ENCODE measurements around the gene TMEM204.

The TMEM204 gene

DNA sequence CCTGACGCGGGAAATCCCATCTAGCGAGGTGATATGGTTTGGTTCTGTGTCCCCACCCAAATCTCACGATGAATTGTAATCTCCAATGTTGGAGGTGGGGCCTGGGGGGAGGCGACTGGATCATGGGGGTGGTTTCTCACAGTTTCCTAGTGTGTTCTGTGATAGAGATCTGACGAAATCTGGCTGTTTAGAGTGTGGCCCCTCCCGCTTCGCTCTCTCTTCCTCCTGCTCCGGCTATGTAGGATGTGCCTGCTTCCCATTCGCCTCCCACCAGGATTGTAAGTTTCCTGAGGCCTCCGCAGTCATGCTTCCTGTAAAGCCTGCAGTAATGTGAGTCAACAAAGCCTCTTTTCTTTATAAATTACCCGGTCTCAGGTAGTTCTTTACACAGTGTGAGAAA, 46.8 kb downstream of the TMEM204 start:
- ATAC-seq, result no peak
- TF ChIP-seq TOX (CRISPR knock-in tag; IDR thresholded peaks at IDR 0.05; ENCODE audit: borderline replicate concordance), result no peak
- no peak for TF ChIP-seq BACH2 (CRISPR knock-in tag; IDR thresholded peaks at IDR 0.05; ENCODE audit: borderline replicate concordance)
- TF ChIP-seq ZC3H10 (CRISPR knock-in tag; IDR thresholded peaks at IDR 0.05), result no peak
- TF ChIP-seq GLIS3 (CRISPR knock-in tag; IDR thresholded peaks at IDR 0.05), result no peak
- no peak for TF ChIP-seq ZFP30 (CRISPR knock-in tag; IDR thresholded peaks at IDR 0.05)
- TF ChIP-seq ISL1 (CRISPR knock-in tag; IDR thresholded peaks at IDR 0.05), result no peak
- TF ChIP-seq ZNF565 (CRISPR knock-in tag; conservative IDR thresholded peaks at IDR 0.05; ENCODE audit: low read depth), result no peak
- TF ChIP-seq, protein P1, sequence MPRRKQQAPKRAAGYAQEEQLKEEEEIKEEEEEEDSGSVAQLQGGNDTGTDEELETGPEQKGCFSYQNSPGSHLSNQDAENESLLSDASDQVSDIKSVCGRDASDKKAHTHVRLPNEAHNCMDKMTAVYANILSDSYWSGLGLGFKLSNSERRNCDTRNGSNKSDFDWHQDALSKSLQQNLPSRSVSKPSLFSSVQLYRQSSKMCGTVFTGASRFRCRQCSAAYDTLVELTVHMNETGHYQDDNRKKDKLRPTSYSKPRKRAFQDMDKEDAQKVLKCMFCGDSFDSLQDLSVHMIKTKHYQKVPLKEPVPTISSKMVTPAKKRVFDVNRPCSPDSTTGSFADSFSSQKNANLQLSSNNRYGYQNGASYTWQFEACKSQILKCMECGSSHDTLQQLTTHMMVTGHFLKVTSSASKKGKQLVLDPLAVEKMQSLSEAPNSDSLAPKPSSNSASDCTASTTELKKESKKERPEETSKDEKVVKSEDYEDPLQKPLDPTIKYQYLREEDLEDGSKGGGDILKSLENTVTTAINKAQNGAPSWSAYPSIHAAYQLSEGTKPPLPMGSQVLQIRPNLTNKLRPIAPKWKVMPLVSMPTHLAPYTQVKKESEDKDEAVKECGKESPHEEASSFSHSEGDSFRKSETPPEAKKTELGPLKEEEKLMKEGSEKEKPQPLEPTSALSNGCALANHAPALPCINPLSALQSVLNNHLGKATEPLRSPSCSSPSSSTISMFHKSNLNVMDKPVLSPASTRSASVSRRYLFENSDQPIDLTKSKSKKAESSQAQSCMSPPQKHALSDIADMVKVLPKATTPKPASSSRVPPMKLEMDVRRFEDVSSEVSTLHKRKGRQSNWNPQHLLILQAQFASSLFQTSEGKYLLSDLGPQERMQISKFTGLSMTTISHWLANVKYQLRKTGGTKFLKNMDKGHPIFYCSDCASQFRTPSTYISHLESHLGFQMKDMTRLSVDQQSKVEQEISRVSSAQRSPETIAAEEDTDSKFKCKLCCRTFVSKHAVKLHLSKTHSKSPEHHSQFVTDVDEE (CRISPR knock-in tag; IDR thresholded peaks at IDR 0.05), result no peak
- TF ChIP-seq ESRRG (CRISPR knock-in tag; IDR thresholded peaks at IDR 0.05), result no peak
- no peak for TF ChIP-seq ZFP3 (CRISPR knock-in tag; IDR thresholded peaks at IDR 0.05)
- no peak for TF ChIP-seq PPARA (CRISPR knock-in tag; IDR thresholded peaks at IDR 0.05; ENCODE audit: borderline replicate concordance)
- TF ChIP-seq OSR1 (CRISPR knock-in tag; IDR thresholded peaks at IDR 0.05), result no peak
- TF ChIP-seq ZNF70 (CRISPR knock-in tag; IDR thresholded peaks at IDR 0.05), result no peak
- TF ChIP-seq SNAI2 (CRISPR knock-in tag; IDR thresholded peaks at IDR 0.05), result no peak
- no peak for TF ChIP-seq POU6F1 (CRISPR knock-in tag; IDR thresholded peaks at IDR 0.05; ENCODE audit: borderline replicate concordance, low read depth)
- no peak for TF ChIP-seq CSDC2 (CRISPR knock-in tag; IDR thresholded peaks at IDR 0.05)
- TF ChIP-seq TCF4 (CRISPR knock-in tag; IDR thresholded peaks at IDR 0.05; ENCODE audit: borderline replicate concordance), result no peak
- TF ChIP-seq, protein P2, sequence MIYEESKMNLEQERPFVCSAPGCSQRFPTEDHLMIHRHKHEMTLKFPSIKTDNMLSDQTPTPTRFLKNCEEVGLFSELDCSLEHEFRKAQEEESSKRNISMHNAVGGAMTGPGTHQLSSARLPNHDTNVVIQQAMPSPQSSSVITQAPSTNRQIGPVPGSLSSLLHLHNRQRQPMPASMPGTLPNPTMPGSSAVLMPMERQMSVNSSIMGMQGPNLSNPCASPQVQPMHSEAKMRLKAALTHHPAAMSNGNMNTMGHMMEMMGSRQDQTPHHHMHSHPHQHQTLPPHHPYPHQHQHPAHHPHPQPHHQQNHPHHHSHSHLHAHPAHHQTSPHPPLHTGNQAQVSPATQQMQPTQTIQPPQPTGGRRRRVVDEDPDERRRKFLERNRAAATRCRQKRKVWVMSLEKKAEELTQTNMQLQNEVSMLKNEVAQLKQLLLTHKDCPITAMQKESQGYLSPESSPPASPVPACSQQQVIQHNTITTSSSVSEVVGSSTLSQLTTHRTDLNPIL (CRISPR knock-in tag; IDR thresholded peaks at IDR 0.05; ENCODE audit: low read depth), result no peak

- ATAC-seq, result no peak
These were observed 47.5 kb downstream of the TMEM204 start for GRCh38 chr16:1580956-1581355.

More at GRCh38 chr16:1580956-1581355, 47.5 kb downstream of the TMEM204 start:
- TF ChIP-seq ZNF8 (CRISPR knock-in tag; IDR thresholded peaks at IDR 0.05) (no peak), GLIS3 (CRISPR knock-in tag; IDR thresholded peaks at IDR 0.05) (no peak), BACH2 (CRISPR knock-in tag; IDR thresholded peaks at IDR 0.05; ENCODE audit: borderline replicate concordance) (no peak), RARB (CRISPR knock-in tag; IDR thresholded peaks at IDR 0.05) (no peak), ZNF565 (CRISPR knock-in tag; conservative IDR thresholded peaks at IDR 0.05; ENCODE audit: low read depth) (no peak)
- TF ChIP-seq, protein P2 (CRISPR knock-in tag; IDR thresholded peaks at IDR 0.05; ENCODE audit: low read depth), result no peak
- TF ChIP-seq, protein P3, sequence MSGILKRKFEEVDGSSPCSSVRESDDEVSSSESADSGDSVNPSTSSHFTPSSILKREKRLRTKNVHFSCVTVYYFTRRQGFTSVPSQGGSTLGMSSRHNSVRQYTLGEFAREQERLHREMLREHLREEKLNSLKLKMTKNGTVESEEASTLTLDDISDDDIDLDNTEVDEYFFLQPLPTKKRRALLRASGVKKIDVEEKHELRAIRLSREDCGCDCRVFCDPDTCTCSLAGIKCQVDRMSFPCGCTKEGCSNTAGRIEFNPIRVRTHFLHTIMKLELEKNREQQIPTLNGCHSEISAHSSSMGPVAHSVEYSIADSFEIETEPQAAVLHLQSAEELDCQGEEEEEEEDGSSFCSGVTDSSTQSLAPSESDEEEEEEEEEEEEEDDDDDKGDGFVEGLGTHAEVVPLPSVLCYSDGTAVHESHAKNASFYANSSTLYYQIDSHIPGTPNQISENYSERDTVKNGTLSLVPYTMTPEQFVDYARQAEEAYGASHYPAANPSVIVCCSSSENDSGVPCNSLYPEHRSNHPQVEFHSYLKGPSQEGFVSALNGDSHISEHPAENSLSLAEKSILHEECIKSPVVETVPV (CRISPR knock-in tag; IDR thresholded peaks at IDR 0.05), result no peak
- TF ChIP-seq, protein P1 (CRISPR knock-in tag; IDR thresholded peaks at IDR 0.05), result no peak
